H1 (cell line): Measurements from ENCODE around the gene LONRF2. TPM values are rescaled to one million over a fixed set of nuclear protein-coding genes. Genes with fewer than 3 reads are reported as not detected.

ENCODE experiments used
- ATF3 ChIP-seq: IDR thresholded peaks from 2 replicates; pipeline ENCODE4 v1.6.1; 2011; ENCODE audit warnings: low read depth, mild to moderate bottlenecking, low read length; ENCODE audit not compliant: insufficient read depth
- CREB1 ChIP-seq: IDR thresholded peaks from 2 replicates; pipeline ENCODE4 v1.6.1; 2012; ENCODE audit warnings: inconsistent platforms
- FOSL1 ChIP-seq: IDR thresholded peaks from 2 replicates; pipeline ENCODE4 v1.6.1; 2011; ENCODE audit warnings: mild to moderate bottlenecking, low read depth, low read length, moderate library complexity; ENCODE audit not compliant: insufficient read depth
- HDAC6 ChIP-seq: IDR thresholded peaks from one replicate; pipeline ENCODE4 v1.7.1; 2012; ENCODE audit warnings: low read depth, mild to moderate bottlenecking, inconsistent platforms, low read length, moderate library complexity
- MAFK ChIP-seq: IDR thresholded peaks from 2 replicates; pipeline ENCODE4 v1.6.1; 2012; ENCODE audit warnings: low read depth, mild to moderate bottlenecking, improper control_type of control experiment, low read length
- polyA plus RNA-seq, 7 experiments: library from polyadenylated mRNA; depleted of rRNA in 3 of 7; stranded (reverse) in 5 of 7; unstranded in 2 of 7; fragments of >200 nt in 5 of 7; fragments of 200-250 nt in 2 of 7; gene quantifications; 1 replicate in 5 of 7; 2 replicates in 1 of 7; 4 replicates in 1 of 7; pipeline versions ENCODE4 v1.2.1 to v1.2.3, GENCODE V29; 2011 to 2013; ENCODE audit warnings: missing spikeins in 2 of 7, mixed read lengths in 2 of 7
- total RNA-seq: library from RNA; stranded (reverse); fragmentation: NEBNext Ultra II Directional; extraction: Animal tissue kit (Norgen Biotek cat#: 25700); gene quantifications from 2 replicates; pipeline ENCODE4 v1.2.1, GENCODE V29; 2021

The LONRF2 gene
- total and polyA plus RNA-seq, 2 of the 8 experiments (the other 6 are each of a cell fraction or from before 2014, with no cell fraction given), result 0.24 to 0.74 TPM

- no peak for TF ChIP-seq FOSL1
- no peak for TF ChIP-seq HDAC6
- TF ChIP-seq ATF3, result no peak
- TF ChIP-seq CREB1, result no peak
- TF ChIP-seq MAFK, result no peak
Measured at GRCh38 chr2:100279586-100280534, 42.4 kb downstream of the LONRF2 start (continued).
